Ectodermal cell (in vitro differentiated cells): ENCODE results near the gene XPO6.

Experiments used
- H3K27ac ChIP-seq: 2 replicates; pipeline ENCODE4 v1.7.0; 2013; ENCODE audit warnings: mild to moderate bottlenecking, low read depth, low read length; ENCODE audit not compliant: insufficient read depth, poor library complexity, severe bottlenecking
- H3K27me3 ChIP-seq: 2 replicates; pipeline ENCODE4 v1.7.0; 2013; ENCODE audit warnings: mild to moderate bottlenecking, low read length; ENCODE audit not compliant: insufficient read depth, control insufficient read depth, poor library complexity, severe bottlenecking
- H3K36me3 ChIP-seq: one replicate; pipeline ENCODE4 v1.7.0; 2013; ENCODE audit warnings: low read length; ENCODE audit not compliant: control insufficient read depth, insufficient read depth
- H3K4me1 ChIP-seq: one replicate; pipeline ENCODE4 v1.7.0; 2013; ENCODE audit warnings: low read length; ENCODE audit not compliant: control insufficient read depth, insufficient read depth
- H3K4me3 ChIP-seq: 2 replicates; pipeline ENCODE4 v1.7.0; 2013; ENCODE audit warnings: low read depth, low read length, control low read depth; ENCODE audit not compliant: insufficient read depth
- H3K9me3 ChIP-seq: 2 replicates; pipeline ENCODE4 v1.7.0; 2013; ENCODE audit warnings: mild to moderate bottlenecking, low read length, moderate library complexity; ENCODE audit not compliant: control insufficient read depth
- WGBS, 2 experiments: methylation state at CpG; one replicate each; pipeline ENCODE4 v1.1.7; 2013; ENCODE audit warnings: missing lambda C conversion rate in 2 of 2; 5-methylcytosine and 5-hydroxymethylcytosine counted together

The XPO6 gene

GRCh38 chr16:28140788-28141618 is 70.8 kb downstream of the XPO6 start:
- Histone ChIP-seq H3K27ac (no peak overlapping the region), H3K9me3 (no peaks in the 10 kb centered on the region), H3K4me3 (no peak overlapping the region), H3K36me3 (no peaks in the 10 kb centered on the region), H3K4me1 (no peaks in the 10 kb centered on the region), H3K27me3 (no peaks in the 10 kb centered on the region)
- 83 to 86% methylated on average over 5 of the region's 5 CpGs for WGBS, 2 experiments

GRCh38 chr16:28139530-28139929 is 72.2 kb downstream of the XPO6 start:
- no peaks in the 10 kb centered on the region for H3K27me3 ChIP-seq
- no peaks in the 10 kb centered on the region for H3K9me3 ChIP-seq
- 92% methylated on average over 1 of the region's 1 CpG; no CpG with 5 or more reads in 1 of the 2 experiments for WGBS, 2 experiments
- no peak overlapping the region for H3K27ac ChIP-seq
- no peaks in the 10 kb centered on the region for H3K4me1 ChIP-seq
- H3K4me3 ChIP-seq, result no peak overlapping the region
- H3K36me3 ChIP-seq, result peaks cover 3% of the 10 kb centered on the region

GRCh38 chr16:28136751-28137434 is 74.9 kb downstream of the XPO6 start:
- Histone ChIP-seq H3K4me1 (no peaks in the 10 kb centered on the region), H3K36me3 (peaks cover 14% of the 10 kb centered on the region), H3K27me3 (no peaks in the 10 kb centered on the region), H3K27ac (peak overlapping the region; percentile 28), H3K9me3 (no peaks in the 10 kb centered on the region), H3K4me3 (no peak overlapping the region)
- 87% methylated on average over 6 of the region's 6 CpGs for WGBS, 2 experiments

DNA sequence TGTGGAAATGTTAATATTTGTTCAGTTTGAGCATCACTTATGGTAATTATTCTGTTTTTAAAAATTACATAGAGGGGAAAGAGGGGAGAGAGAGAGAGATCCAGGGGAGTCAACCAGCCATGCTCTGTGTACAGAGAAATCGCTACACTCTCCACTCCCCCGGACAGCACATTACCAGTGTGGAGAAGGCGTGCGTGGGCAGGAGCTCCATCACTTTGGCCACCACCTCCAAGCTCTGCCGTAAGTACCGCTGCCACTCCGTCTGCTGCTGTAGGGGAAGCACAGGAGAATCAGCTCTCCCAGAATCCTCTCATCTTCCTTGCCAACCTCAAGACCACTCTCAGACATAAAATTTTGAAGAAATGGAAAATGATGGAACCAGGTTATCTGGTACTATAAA is 78.1 kb downstream of the XPO6 start:
- Histone ChIP-seq H3K4me3 (no peak overlapping the region), H3K27ac (no peak overlapping the region), H3K9me3 (no peaks in the 10 kb centered on the region), H3K4me1 (no peaks in the 10 kb centered on the region), H3K27me3 (no peaks in the 10 kb centered on the region), H3K36me3 (peaks cover 14% of the 10 kb centered on the region)
- WGBS, 2 experiments, result 95 to 96% methylated on average over 7 of the region's 7 CpGs

DNA sequence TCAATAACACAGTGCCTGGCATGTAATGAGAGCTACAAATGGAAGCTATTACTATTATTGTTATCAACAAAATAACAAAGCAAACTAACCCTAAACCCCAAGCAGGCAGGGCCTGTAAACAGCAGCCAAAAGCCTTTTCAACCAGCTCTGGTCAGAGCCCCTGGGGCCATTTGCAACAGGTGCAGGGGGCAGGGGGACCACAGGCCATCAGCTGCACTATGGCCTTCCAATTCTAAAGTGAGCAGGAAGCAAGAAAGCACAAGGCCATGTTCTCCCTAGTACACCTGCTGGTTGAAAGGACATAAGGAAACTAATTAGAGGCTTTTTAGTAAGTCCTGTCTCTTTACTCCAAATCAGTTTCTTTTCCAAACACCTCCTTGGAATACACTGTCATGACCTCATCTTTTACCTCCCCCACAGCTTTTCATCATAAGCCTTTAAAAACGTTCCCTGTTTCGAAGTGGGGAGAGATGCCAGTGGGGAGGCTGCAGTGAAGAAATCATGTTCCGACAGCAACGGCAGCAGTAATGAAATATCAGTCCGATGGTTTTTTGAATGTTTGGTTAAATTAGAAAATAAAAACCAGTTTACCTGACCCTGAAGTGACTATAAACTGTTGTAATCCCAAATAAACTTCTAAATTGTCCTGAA is 79.9 kb downstream of the XPO6 start:
- no peak overlapping the region for H3K4me3 ChIP-seq

GRCh38 chr16:28131181-28131580 is 80.6 kb downstream of the XPO6 start:
- 94 to 95% methylated on average over 6 of the region's 6 CpGs for WGBS, 2 experiments
- H3K36me3 ChIP-seq, result peaks cover 14% of the 10 kb centered on the region
- H3K4me1 ChIP-seq, result no peaks in the 10 kb centered on the region
- no peak overlapping the region for H3K4me3 ChIP-seq
- no peaks in the 10 kb centered on the region for H3K27me3 ChIP-seq
- no peak overlapping the region for H3K27ac ChIP-seq
- no peaks in the 10 kb centered on the region for H3K9me3 ChIP-seq

More for the DNA sequence above, 79.9 kb downstream of the XPO6 start:
- 96 to 100% methylated on average over 5 of the region's 5 CpGs for WGBS, 2 experiments
- Histone ChIP-seq H3K36me3 (peaks cover 14% of the 10 kb centered on the region), H3K9me3 (no peaks in the 10 kb centered on the region), H3K27ac (no peak overlapping the region), H3K4me1 (no peaks in the 10 kb centered on the region), H3K27me3 (no peaks in the 10 kb centered on the region)

GRCh38 chr16:28130099-28131088 is 81.4 kb downstream of the XPO6 start:
- WGBS, 2 experiments, result 91 to 93% methylated on average over 10 to 11 of the region's 11 CpGs
- H3K4me3 ChIP-seq, result no peak overlapping the region
- no peak overlapping the region for H3K27ac ChIP-seq

DNA sequence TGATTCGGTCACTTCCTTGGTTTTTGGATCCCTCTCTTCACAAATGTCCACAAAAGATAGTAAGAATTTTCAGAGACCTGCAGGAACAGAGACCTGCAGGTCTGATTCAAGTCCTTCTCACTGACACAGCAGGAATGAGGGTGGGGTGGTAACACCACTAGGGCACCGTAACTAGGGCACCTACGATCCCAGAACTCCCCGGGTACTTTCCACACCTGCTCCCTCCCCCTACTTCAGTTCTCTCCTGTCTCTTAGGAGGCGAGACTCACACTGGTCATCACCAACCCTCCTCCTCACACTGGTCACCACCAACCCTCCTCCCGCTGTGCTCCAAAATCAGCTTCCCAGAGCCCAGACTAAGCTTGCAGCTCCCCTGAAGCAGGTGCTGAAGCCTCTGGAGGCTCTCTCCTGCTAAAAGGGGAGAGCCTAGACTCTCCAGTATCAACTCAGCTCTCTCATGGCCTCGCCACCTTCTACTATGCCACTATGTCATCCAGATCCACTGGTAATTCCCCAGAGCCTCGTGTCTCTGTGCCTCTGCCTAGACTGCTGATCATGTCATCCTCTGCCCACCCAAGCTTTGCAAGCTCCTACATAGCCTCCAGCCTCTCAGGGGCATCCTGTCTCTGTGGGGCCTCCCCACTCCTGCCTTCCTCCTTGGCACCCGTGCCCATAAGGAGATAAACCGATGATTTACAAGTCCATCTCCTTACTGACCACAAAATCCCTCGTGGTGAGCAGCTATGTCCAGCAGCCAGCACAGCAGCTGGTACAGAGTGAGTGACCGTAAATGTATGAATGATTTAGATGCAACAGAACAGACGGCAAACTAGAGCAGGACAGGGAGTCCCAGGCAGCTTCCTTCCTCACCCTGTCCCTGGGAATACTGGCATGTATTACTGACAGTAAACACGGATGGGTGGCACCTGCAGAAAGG is 84.8 kb downstream of the XPO6 start:
- Histone ChIP-seq H3K9me3 (no peaks in the 10 kb centered on the region), H3K27me3 (no peaks in the 10 kb centered on the region), H3K36me3 (peaks cover 9% of the 10 kb centered on the region), H3K4me1 (no peaks in the 10 kb centered on the region), H3K27ac (no peak overlapping the region), H3K4me3 (no peak overlapping the region)
- 94 to 96% methylated on average over 14 of the region's 14 CpGs for WGBS, 2 experiments

More at GRCh38 chr16:28130099-28131088, 81.4 kb downstream of the XPO6 start:
- Histone ChIP-seq H3K4me1 (no peaks in the 10 kb centered on the region), H3K9me3 (no peaks in the 10 kb centered on the region), H3K27me3 (no peaks in the 10 kb centered on the region), H3K36me3 (peaks cover 21% of the 10 kb centered on the region)

- H3K4me1 ChIP-seq, result no peaks in the 10 kb centered on the region
- no peak overlapping the region for H3K27ac ChIP-seq
- no peak overlapping the region for H3K4me3 ChIP-seq
- H3K27me3 ChIP-seq, result no peaks in the 10 kb centered on the region
- H3K9me3 ChIP-seq, result no peaks in the 10 kb centered on the region
- 93 to 95% methylated on average over 16 of the region's 16 CpGs for WGBS, 2 experiments
- peaks cover 19% of the 10 kb centered on the region for H3K36me3 ChIP-seq
These were observed 86.2 kb downstream of the XPO6 start for GRCh38 chr16:28125592-28125991.
